HCT116 (cell line): Measurements from ENCODE around the gene DAGLB. TPM values are rescaled to one million over a fixed set of nuclear protein-coding genes. Genes with fewer than 3 reads are reported as not detected.
A peak's percentile ranks its signal among the peaks of the same experiment; 100 is the strongest.

Experiments
- ATAC-seq: fragments of 200-7000 bp; cut with Tn5 transposase; 2 replicates; pipeline ENCODE4 v1.9.1; 2020; ENCODE audit warnings: mild to moderate bottlenecking, moderate library complexity
- BruUV-seq: library from RNA; stranded (reverse); fragments of 400-500 nt; replicated peaks from 2 replicates; lab custom pipeline; 2021; lab: Mats Ljungman, UMichigan
- CTCF ChIA-PET: fragments of 300-600 bp; sonication (Branson Sonifier 250); formaldehyde crosslinking; loops from one replicate; lab custom pipeline; 2021; ENCODE audit warnings: antibody characterized with exemption; lab: Charles Lee
- POLR2A ChIA-PET: fragments of 300-600, 350-600 bp; sonication (Branson Sonifier 250); formaldehyde crosslinking; loops from one replicate; lab custom pipeline; 2021; ENCODE audit warnings: antibody characterized with exemption; lab: Charles Lee
- RAD21 ChIA-PET, 2 experiments: fragments of 300-600 bp; sonication (Branson Sonifier 250); formaldehyde crosslinking; loops; one replicate each; lab custom pipeline; 2023; ENCODE audit warnings: low total read pairs in 2 of 2; ENCODE audit not compliant: uncharacterized antibody in 2 of 2, unreplicated experiment in 2 of 2, low non-redundant PET in 1 of 2; lab: Charles Lee
- DNase-seq: peaks from one replicate; pipeline ENCODE4 v3.0.0-alpha.2; 2010; ENCODE audit warnings: low read depth, low spot score
- H2AFZ ChIP-seq: fragments of 200-600 bp; shearing (Covaris generic), sonication (generic); 2 replicates; pipeline ENCODE4 v1.6.1; 2017; ENCODE audit warnings: low read depth, mixed run types, mixed read lengths, antibody characterized with exemption, low read length; ENCODE audit not compliant: poor library complexity, severe bottlenecking
- H3K27ac ChIP-seq: 2 replicates; pipeline ENCODE4 v1.5.1; 2012; ENCODE audit warnings: low read depth, low read length
- H3K27me3 ChIP-seq: fragments of 200-600 bp; sonication (generic); 2 replicates; pipeline ENCODE4 v1.6.1; 2016; ENCODE audit warnings: mixed run types, low read length, mixed read lengths; ENCODE audit not compliant: insufficient read depth
- H3K36me3 ChIP-seq, 2 experiments: fragments of 200-500 bp in 1 of 2; fragments of 200-600 bp in 1 of 2; sonication (Bioruptor generic) in 1 of 2; sonication (generic) in 1 of 2; 2 replicates each; pipeline versions ENCODE4 v1.5.1 to v1.6.1; 2014 to 2016; ENCODE audit warnings: low read length in 2 of 2, inconsistent platforms in 1 of 2, mixed read lengths in 1 of 2, mixed run types in 1 of 2; ENCODE audit not compliant: insufficient read depth in 2 of 2, control insufficient read depth in 1 of 2
- H3K4me1 ChIP-seq, 2 experiments: fragments of 200-600 bp in 1 of 2; sonication (generic) in 1 of 2; 2 replicates each; pipeline versions ENCODE4 v1.5.1 to v1.6.1; 2012 to 2017; ENCODE audit warnings: low read length in 2 of 2, inconsistent platforms in 1 of 2, mild to moderate bottlenecking in 1 of 2, mixed read lengths in 1 of 2, mixed run types in 1 of 2, moderate library complexity in 1 of 2; ENCODE audit not compliant: insufficient read depth in 2 of 2, control insufficient read depth in 1 of 2
- H3K4me2 ChIP-seq: fragments of 200-600 bp; sonication (generic); 2 replicates; pipeline ENCODE4 v1.6.1; 2017; ENCODE audit warnings: mixed run types, low read length, mixed read lengths
- H3K4me3 ChIP-seq, 2 experiments: fragments of 200-600 bp in 1 of 2; sonication (generic) in 1 of 2; replicated peaks in 1 of 2; 2 replicates each; pipeline ENCODE4 v1.5.1; 2011 to 2016; ENCODE audit warnings: low read length in 2 of 2, control low read depth in 1 of 2, low read depth in 1 of 2, mild to moderate bottlenecking in 1 of 2, mixed read lengths in 1 of 2, mixed run types in 1 of 2
- H3K79me2 ChIP-seq: fragments of 200-600 bp; sonication (generic); 2 replicates; pipeline ENCODE4 v1.6.1; 2017; ENCODE audit warnings: mild to moderate bottlenecking, mixed run types, low read length, moderate library complexity, mixed read lengths; ENCODE audit not compliant: insufficient read depth
- H3K9ac ChIP-seq: fragments of 200-600 bp; sonication (generic); 2 replicates; pipeline ENCODE4 v1.6.1; 2016; ENCODE audit warnings: low read length, mixed read lengths
- H3K9me2 ChIP-seq: fragments of 200-600 bp; sonication (generic), shearing (Covaris generic); 2 replicates; pipeline ENCODE4 v1.6.1; 2017; ENCODE audit warnings: mixed run types, mild to moderate bottlenecking, moderate library complexity; ENCODE audit not compliant: insufficient read depth
- H3K9me3 ChIP-seq, 2 experiments: fragments of 200-500 bp in 1 of 2; fragments of 200-600 bp in 1 of 2; sonication (Bioruptor generic) in 1 of 2; sonication (generic) in 1 of 2; 2 replicates each; pipeline ENCODE4 v1.6.1; 2014 to 2017; ENCODE audit warnings: low read length in 2 of 2, mixed read lengths in 2 of 2, inconsistent platforms in 1 of 2, low read depth in 1 of 2, mild to moderate bottlenecking in 1 of 2, mixed run types in 1 of 2, moderate library complexity in 1 of 2; ENCODE audit not compliant: control insufficient read depth in 1 of 2, insufficient read depth in 1 of 2
- H4K20me1 ChIP-seq: fragments of 200-600 bp; sonication (generic), shearing (Covaris generic); 2 replicates; pipeline ENCODE4 v1.6.1; 2017; ENCODE audit warnings: mixed run types, mild to moderate bottlenecking, moderate library complexity; ENCODE audit not compliant: insufficient read depth
- CBX3 ChIP-seq: IDR thresholded peaks from 2 replicates; pipeline ENCODE4 v1.6.1; 2012; ENCODE audit warnings: low read depth
- EGR1 ChIP-seq: IDR thresholded peaks from 2 replicates; pipeline ENCODE4 v1.6.1; 2012; ENCODE audit warnings: low read depth
- JUND ChIP-seq: IDR thresholded peaks from 2 replicates; pipeline ENCODE4 v1.6.1; 2012
- POLR2AphosphoS5 ChIP-seq: IDR thresholded peaks from 2 replicates; pipeline ENCODE4 v1.6.1; 2011; ENCODE audit warnings: mild to moderate bottlenecking, low read depth, low read length, moderate library complexity
- RAD21 ChIP-seq: IDR thresholded peaks from 2 replicates; pipeline ENCODE4 v1.6.1; 2012; ENCODE audit warnings: low read depth, mild to moderate bottlenecking
- SP1 ChIP-seq: IDR thresholded peaks from 2 replicates; pipeline ENCODE4 v1.6.1; 2012; ENCODE audit warnings: low read depth
- SRF ChIP-seq: IDR thresholded peaks from 2 replicates; pipeline ENCODE4 v1.6.1; 2012; ENCODE audit warnings: low read depth
- ZBTB33 ChIP-seq: IDR thresholded peaks from 2 replicates; pipeline ENCODE4 v1.6.1; 2011; ENCODE audit warnings: mild to moderate bottlenecking, low read length, moderate library complexity; ENCODE audit not compliant: insufficient replicate concordance; ENCODE audit errors: extremely low read depth
- ZFX ChIP-seq: fragments of 450-650 bp; IDR thresholded peaks from 2 replicates; pipeline ENCODE4 v1.6.1; 2017
- intact Hi-C: fragments of 100-400 bp; cut with micrococcal nuclease; formaldehyde crosslinking; loops from 2 replicates; pipeline ENCODE4 v1.10.0; 2022
- total RNA-seq: library from RNA; stranded (reverse); gene quantifications from one replicate; pipeline ENCODE4 v1.2.1, GENCODE V29; 2021; ENCODE audit not compliant: unreplicated experiment
- TF ChIP-seq, protein P1 (sequence below): IDR thresholded peaks from 2 replicates; pipeline ENCODE4 v1.6.1; 2012; ENCODE audit warnings: low read depth
- TF ChIP-seq, protein P2 (sequence below): IDR thresholded peaks from 2 replicates; pipeline ENCODE4 v1.6.1; 2012

Gene DAGLB
- total RNA-seq, 1 experiment from 2014 or later: 30.2 TPM

DNA sequence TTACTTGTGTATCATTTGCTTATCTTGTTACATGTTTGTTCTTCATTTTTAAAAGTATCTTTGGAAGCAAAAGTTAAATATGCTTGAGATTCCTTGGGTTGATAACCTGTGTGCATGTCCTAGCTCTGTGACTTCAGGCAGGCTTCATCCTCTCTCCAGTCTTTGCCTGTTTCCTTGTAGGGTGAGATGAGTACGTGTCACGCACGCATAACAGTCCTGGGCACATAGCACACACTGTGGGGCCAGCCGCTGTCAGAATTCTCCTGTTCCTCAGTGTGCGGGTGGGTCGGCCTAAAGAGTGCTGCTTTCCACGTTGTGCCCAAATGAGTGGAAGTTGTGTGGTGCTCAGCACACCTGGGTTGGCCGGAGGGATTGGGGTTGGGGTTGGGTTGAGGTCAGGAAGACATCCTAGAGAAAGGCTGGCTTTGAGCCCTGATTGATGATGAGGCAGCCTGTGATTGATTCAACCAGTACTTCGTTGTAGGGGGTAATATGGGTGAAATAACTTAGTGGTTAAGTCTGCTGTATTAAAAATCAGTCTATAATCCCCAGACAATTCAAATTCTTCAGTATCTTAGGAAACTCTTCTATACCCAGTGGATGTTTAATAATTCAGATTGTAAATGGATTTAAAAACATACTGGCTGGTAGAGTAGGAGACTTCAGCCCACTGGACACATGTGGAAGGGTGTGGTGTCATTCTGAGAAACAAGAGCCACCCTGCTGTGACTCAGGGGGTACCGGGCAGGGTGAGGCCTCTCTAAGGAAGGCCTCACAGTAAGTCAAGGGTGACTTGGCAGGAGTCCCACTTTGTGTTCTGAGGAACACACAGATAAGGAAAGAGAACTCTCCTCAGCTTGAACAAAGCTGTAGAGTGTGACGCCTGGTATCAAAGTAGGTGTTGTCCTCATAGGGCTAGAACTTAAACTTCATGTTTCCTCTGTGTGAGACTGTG, 54.8 kb downstream of the DAGLB start:
- DNase-seq (peak; percentile 69), ATAC-seq (peak; percentile 87)
- TF ChIP-seq, protein P1, sequence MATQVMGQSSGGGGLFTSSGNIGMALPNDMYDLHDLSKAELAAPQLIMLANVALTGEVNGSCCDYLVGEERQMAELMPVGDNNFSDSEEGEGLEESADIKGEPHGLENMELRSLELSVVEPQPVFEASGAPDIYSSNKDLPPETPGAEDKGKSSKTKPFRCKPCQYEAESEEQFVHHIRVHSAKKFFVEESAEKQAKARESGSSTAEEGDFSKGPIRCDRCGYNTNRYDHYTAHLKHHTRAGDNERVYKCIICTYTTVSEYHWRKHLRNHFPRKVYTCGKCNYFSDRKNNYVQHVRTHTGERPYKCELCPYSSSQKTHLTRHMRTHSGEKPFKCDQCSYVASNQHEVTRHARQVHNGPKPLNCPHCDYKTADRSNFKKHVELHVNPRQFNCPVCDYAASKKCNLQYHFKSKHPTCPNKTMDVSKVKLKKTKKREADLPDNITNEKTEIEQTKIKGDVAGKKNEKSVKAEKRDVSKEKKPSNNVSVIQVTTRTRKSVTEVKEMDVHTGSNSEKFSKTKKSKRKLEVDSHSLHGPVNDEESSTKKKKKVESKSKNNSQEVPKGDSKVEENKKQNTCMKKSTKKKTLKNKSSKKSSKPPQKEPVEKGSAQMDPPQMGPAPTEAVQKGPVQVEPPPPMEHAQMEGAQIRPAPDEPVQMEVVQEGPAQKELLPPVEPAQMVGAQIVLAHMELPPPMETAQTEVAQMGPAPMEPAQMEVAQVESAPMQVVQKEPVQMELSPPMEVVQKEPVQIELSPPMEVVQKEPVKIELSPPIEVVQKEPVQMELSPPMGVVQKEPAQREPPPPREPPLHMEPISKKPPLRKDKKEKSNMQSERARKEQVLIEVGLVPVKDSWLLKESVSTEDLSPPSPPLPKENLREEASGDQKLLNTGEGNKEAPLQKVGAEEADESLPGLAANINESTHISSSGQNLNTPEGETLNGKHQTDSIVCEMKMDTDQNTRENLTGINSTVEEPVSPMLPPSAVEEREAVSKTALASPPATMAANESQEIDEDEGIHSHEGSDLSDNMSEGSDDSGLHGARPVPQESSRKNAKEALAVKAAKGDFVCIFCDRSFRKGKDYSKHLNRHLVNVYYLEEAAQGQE: no peak
- TF ChIP-seq ZFX (no peak), ZBTB33 (no peak), EGR1 (no peak), POLR2AphosphoS5 (peak; percentile 41), SP1 (peak; percentile 78), JUND (no peak), CBX3 (no peak; the same call in 1 of the 2 replicates), SRF (peak; percentile 14; the same call in 1 of the 2 replicates), RAD21 (no peak)
- TF ChIP-seq, protein P2, sequence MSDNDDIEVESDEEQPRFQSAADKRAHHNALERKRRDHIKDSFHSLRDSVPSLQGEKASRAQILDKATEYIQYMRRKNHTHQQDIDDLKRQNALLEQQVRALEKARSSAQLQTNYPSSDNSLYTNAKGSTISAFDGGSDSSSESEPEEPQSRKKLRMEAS: peak; percentile 22; the same call in 1 of the 2 replicates
- Histone ChIP-seq H3K36me3 (peaks cover 22 to 35% of the 10 kb centered on the region in 2 experiments; a peak in 3 of 4 replicates), H3K27me3 (no peaks in the 10 kb centered on the region), H4K20me1 (peaks cover 16% of the 10 kb centered on the region; the same call in 1 of the 2 replicates), H3K4me3 (peak overlapping the region in 1 of 2 experiments; percentile 31; a peak in 2 of 4 replicates), H3K27ac (peak overlapping the region; percentile 60), H3K9ac (peak overlapping the region; percentile 37), H3K9me3 (no peaks in the 10 kb centered on the region), H3K4me1 (peaks cover 22 to 46% of the 10 kb centered on the region in 2 experiments), H2AFZ (no peak overlapping the region), H3K79me2 (peaks cover 98% of the 10 kb centered on the region), H3K4me2 (peak overlapping the region; percentile 74), H3K9me2 (no peaks in the 10 kb centered on the region)
- ChIA-PET POLR2A (no interaction called here), CTCF (interaction anchor here (0.8 kb wide), 1 partner anchor 11 kb away, joined by 3 read pairs; no protein-coding TSS in a partner anchor), RAD21 (no interaction called here)
- intact Hi-C loops: no loop called here
- TSS peak; percentile 87 for BruUV-seq
